ENCODE measurements around the gene DRD4.
"Not testable (repeated sequence)": the region's sequence is repeated elsewhere in the genome, so short reads cannot be mapped to it uniquely, and the experiment has no call there.

DNA sequence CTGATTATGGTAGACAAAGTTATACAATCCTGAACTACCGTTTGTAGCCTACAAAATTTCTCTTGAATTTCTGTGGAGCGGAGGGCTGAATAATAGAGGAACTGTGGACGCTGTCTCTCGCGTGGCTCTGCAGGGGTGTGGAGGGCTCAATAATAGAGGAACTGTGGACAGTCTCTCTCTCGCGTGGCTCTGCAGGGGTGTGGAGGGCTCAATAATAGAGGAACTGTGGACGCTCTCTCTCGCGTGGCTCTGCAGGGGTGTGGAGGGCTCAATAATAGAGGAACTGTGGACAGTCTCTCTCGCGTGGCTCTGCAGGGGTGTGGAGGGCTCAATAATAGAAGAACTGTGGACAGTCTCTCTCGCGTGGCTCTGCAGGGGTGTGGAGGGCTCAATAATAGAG is 16.1 kb downstream of the DRD4 start:
- TF ChIP-seq, protein P1, sequence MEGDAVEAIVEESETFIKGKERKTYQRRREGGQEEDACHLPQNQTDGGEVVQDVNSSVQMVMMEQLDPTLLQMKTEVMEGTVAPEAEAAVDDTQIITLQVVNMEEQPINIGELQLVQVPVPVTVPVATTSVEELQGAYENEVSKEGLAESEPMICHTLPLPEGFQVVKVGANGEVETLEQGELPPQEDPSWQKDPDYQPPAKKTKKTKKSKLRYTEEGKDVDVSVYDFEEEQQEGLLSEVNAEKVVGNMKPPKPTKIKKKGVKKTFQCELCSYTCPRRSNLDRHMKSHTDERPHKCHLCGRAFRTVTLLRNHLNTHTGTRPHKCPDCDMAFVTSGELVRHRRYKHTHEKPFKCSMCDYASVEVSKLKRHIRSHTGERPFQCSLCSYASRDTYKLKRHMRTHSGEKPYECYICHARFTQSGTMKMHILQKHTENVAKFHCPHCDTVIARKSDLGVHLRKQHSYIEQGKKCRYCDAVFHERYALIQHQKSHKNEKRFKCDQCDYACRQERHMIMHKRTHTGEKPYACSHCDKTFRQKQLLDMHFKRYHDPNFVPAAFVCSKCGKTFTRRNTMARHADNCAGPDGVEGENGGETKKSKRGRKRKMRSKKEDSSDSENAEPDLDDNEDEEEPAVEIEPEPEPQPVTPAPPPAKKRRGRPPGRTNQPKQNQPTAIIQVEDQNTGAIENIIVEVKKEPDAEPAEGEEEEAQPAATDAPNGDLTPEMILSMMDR (IDR thresholded peaks at IDR 0.05) = not testable (repeated sequence)
- not testable (repeated sequence) for TF ChIP-seq POLR2A, POLR2AphosphoS5 (IDR thresholded peaks at IDR 0.05)

Measured in sigmoid colon (tissue), 4 donors.